GM18505 (cell line): Measurements from ENCODE around the gene TMEM121.
A peak's percentile ranks its signal among the peaks of the same experiment; 100 is the strongest.

Source experiments
- ATAC-seq: cut with Tn5 transposase; IDR thresholded peaks from one replicate; pipeline ENCODE4 v1.9.1; 2021; ENCODE audit not compliant: unreplicated experiment
- POLR2A ChIP-seq: IDR thresholded peaks from 4 replicates; pipeline ENCODE4 v1.6.1; 2011; ENCODE audit warnings: borderline replicate concordance; ENCODE audit not compliant: insufficient read depth, insufficient read length; ENCODE audit errors: extremely low read depth

TMEM121 gene

DNA sequence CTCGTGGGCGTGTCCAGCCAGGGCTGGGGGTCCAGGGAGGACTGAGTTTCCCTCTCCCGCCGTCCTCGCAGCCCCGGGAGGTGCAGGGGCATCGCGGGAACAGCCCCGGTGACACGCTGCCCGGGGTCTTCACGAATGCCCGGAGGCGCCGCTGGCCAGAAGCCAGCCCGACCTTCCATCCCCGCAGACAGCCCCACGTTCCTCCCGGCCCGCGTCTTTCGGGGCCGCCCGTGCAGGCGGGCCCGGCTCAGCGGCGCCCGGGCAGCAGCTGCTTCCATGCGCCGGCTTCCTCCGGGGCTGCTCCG lies 36.2 kb upstream of the TMEM121 start:
- peak; percentile 0 for ATAC-seq
- no peak for TF ChIP-seq POLR2A

DNA sequence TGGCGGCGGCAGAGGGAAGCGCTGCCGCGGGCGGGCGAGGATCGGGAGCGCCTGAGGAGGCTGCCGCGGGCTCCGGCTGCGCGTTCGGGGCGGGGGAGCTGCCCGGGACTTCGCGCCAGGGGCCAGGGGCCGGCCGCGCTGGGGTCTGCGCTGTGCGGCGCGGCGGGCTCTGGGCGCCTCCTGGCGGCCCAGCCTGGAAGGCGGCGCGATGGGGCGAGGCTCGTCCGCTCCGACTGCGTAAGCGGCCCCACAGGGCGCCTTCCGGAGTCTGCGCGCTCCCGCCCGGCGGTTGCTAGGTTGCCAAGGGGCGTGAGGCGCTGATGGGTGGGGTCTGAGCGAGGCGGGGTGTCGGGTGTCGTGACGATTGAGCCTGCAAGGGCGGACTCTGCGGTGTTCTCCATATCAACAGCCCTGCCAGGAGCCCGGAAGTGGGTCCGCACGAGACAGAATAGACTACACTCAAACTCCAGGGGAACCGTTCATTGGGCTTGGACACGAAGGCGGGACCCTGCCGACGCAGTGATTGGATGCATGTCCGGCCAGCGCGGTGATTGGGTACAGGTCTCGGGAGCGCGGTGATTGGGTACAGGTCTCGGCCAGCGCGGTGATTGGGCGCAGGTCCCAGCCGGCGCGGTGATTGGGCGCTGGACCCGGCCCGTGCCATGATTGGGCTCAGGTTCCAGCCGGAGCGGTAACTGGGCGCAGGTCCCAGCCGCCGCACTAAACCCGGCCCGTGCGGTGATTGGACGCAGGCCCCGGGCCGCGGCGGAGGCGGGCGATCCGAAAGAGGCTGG lies 35.6 kb upstream of the TMEM121 start, which contains the start of gene TEDC1:
TSS of gene TEDC1 (plus strand) at position 675 of the 794 bp plus-strand sequence. CDS start 130 bp downstream, outside the sequence.
- ATAC-seq, result peak; percentile 62
- TF ChIP-seq POLR2A, result peak; percentile 82

DNA sequence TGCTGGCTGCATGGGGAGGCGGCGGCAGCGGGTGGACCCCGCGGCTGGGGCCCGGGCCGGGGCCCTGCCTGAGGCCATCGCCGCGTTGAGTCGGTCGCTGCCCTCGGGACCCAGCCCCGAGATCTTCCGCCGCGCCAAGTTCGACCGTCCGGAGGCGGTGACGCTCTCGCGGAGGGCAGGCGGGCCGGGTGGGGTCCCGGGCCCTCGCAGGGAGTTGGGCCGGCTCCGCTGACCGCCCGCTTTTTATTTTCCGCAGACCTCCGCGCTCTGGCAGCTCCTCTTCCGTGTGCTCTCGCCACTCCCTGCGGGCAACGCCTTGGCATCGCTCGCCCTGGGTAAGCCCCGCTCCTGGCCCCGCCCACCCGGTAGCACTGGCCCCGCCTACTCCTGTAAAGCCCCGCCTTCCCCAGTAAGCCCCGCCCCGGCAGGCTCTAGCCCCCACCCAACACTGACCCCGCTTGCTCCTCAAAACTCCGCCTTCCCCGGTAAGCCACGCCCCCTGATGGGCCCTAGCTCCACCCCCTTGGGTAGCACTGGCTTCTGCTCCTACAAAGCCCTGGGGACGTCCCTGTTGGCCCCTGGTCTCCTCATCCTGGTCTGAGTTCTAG lies 34.9 kb upstream of the TMEM121 start:
- peak; percentile 5 for ATAC-seq
- peak; percentile 54 for TF ChIP-seq POLR2A

DNA sequence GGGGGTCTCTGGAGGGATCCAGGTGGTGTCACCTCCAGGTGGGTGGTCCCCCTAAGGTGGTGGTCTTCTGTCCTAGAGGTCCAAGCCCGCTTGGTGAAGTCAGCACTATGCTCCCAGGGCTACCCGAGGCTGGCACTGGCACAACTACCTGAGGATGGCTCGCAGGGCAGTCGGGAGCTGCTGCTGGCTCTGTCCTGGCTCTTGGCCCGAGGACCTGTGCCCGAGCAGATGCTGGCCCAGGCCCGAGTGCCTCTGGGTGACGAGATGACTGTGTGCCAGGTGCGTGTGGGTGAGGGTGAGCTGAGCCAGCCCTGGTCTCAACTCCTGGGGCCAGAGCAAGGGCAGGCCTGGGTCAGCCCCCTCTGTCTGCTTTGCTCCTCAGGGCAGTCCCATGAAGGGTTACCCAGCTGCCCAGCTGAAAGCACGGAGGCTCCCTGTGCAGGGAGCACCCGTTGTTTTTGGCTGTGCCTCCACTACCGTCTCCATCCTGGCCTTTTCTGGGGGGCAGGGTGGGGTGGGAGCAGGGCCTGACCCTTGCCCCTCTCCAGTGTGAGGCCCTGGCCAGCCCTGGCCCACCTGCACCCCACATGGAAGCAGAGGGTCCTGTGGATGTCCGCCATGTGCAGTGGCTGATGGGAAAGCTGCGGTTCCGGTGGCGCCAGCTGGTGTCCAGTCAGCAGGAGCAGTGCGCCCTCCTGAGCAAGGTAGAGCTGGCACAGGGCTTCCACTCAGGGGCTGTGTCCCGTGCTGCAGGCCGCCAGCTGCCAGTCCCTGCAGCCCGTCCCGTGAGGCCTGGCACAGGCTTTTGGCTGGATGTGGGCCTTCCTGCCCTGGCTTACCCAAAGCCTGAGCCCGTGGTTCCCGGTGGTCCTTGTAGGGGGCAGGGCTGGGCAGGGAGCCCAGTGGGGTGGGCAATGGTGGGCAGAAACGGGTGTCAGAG lies 34.1 kb upstream of the TMEM121 start:
- no peak for TF ChIP-seq POLR2A
- ATAC-seq, result no peak

DNA sequence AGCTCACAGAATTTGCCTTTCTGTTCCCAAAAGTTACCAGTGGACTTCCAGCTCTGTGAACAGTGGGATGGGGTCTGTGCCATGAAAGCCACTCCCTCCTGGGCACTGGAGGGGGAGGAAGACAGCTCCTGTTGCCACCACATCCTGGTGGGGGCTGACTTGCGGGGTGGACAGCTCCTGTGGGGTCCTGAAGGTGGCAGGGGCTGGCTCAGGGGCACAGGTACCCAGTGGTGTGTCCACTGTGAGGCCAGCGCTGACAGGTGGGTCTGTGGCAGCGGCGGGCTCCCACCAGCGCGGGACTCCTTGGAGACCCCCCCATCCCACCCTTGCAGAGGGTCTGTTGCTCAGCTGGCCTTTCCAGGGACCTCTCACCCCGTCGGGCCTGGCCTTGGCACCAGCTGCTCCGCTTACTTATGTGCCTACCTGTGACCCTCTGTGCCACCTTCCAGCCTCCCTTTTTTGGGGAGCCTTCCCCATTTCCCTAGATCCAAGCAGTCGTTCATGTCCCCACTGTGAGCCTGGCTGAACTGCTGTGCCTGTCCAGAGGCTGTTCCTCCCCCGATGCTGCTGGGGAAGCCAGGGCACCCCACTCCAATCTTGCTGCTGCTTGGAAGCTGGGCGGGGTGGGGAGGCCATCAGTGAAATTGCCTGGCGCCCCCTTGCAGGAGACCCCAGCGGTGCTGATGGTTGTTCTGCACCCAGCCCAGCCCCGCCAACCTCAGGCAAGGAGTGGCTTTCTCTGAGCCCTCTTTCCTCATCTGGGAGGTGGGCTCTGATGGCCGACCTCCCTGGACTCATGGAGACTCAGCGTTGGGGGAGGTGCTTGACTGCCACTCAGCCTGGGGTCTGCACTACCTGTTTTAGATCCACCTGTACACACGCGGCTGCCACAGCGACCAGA lies 33.2 kb upstream of the TMEM121 start:
- ATAC-seq, result no peak
- no peak for TF ChIP-seq POLR2A

DNA sequence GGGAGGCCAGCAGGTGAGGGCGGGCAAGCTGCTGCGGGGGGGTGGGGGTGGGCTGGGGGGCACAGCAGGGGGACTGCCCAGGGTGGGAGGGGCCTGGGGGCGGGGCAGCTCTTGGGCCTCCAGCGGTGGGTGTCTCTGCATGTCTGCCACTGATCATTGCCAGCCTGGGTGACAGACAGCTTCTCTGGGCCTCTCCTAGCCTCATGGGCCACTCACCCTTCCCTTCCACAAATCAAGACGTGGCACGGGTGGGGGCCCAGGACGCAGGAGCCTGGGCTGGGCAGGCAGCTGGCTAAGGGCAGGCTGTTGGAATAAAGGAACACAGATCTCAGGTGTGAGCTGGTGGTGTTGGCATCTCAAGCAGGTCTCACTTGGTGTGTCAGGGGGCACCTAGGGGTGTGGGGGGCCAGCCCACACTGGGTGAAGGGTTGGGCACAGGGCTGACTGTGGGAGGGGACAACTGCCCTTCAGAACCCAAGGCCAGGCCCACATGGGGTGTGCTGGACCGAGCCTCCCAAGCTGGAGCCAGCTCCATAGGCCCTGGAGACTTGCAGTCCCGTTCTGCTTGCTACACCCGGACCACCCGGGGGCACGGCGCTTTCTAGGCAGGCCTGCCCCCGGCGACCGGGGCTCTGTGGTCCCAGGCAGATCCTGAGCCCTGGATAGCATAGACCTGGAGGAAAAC lies 32.3 kb upstream of the TMEM121 start:
- no peak for ATAC-seq
- no peak for TF ChIP-seq POLR2A

DNA sequence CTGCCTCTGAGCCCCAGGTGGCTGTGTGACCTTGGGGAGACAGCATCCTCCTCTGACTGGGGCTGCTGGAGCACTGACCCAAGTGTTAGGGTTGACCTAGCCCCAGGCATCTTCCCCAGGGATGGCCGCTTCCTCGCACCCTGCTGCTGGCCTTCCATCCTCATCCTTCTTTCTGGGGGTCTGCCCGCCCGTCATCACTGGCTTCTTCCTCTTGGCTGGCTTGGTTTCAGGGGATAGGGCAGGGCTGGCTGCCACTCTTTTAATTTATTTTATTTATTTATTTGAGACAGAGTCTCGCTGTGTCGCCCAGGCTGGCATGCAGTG lies 31.8 kb upstream of the TMEM121 start:
- ATAC-seq, result no peak
- TF ChIP-seq POLR2A, result no peak

DNA sequence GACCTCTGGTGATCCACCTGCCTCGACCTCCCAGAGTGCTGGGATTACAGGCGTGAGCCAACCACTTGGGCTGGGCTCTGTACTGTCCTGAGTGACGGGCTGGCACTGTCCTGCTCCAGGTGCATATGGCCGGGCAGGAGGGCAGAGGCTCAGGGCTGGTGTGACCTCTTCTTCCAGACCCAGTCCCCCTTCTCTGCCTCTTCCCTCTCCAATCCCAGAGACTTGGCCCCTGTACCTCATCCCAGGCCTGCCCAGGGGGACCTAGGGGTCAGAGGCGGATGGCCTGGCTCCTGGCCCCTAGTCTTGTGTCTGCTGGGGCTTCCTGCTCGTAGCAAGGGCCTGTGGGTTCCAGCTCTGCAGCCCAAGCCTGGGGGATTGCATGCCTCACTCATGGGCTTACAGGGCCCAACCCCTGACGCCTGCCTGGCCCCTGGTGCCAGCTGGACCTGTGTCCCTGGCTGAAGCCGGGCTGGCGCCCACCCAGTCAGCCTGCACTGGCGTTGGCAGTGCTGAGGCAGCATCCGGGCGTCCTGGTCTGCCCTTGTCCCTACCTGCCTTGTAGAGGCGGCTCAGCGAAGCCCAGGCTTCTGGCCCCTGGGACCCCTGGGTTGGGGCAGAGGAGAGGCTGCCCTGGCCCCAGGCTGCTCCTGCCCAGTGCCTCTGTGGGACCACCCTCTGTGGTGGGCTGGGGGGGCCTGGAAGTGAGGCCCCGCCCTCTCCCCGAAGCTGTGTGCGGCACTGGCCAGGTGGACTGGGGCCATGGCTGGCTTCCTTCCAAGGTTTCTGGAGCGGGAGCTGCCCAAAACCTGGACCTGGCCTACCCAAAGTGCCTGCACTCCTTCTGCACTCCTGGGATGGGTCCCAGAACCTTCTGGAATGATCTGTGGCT lies 31.0 kb upstream of the TMEM121 start:
- no peak for TF ChIP-seq POLR2A
- ATAC-seq, result no peak

DNA sequence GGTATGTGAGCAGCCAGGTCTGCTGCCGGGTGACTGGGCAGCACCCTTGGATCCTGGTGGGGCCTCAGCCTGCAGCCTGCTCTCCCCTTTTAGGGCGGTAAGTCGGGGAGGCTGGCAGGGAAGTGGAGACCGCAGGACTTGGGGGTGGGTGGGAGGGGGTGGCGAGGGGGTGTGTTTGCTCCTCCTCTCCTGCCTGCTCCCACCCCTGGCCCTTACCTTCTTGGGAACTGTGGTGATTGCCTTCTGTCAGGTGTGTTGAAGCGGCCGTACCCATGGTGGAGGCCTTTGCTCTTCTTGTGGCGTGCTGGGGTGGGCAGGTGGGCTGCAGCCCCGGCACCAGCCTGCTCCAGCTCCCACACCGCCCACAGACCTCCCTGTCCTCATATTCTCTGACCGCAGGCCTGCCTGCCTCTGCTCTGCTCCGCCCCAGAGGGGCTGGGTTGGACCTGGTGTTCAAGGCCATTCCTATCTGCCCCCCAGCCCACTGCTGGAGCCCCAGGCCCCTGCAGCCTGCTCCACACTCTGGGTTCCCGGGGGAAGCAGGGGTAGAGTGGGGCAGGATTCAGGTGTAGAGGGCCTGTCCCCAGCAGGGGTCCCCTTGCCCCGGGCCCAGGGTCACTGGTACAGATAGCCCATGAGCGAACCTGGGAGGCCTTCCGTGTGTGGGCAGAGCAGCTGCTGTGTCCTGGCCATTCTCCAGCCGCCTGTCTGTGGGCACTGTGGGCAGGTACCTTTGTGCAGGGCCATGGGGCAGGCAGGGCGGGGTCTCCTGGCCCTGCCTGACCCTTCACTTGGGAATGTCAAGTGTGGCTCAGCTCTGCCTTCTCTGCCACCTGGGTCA lies 30.2 kb upstream of the TMEM121 start:
- no peak for TF ChIP-seq POLR2A
- ATAC-seq, result no peak

DNA sequence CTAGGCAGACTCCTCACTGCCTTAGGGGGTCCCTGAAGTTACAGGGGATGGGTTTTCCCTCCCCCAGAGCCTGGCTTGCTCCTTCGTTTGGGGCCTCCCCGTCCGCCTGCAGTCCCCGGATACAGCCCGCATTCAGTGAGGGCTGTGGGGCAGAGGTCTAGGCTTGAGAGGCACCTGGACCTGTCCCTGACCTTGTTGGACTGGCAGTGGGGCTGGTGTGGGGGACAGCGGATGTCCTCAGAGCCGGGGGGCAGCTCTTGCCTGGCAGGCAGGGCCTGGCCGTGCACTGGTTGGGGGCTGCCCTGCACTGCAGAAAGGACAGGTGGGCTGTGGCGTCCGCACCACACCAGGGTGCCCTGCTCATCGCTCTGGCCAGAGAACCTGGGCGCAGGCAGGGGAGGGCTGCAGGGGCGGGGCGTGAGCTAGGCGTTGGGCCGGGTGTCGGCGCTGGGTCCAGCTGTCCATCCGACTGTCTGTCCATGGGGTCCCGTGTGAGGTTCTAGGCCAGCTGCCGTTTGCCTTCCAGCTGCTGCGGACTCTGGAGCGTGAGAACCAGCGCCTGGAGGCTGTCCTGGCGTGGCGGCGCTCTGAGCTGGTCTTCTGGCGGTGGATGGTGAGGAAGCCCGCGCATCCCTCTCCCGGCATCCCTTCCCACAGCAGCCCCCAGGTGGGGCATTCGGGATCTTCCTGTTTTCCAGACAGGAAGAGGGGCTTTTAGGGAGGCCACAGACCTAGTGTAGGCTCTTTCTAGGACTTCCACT lies 29.4 kb upstream of the TMEM121 start:
- ATAC-seq, result no peak

More for the DNA sequence above, 29.4 kb upstream of the TMEM121 start:
- TF ChIP-seq POLR2A, result no peak
